H1 (cell line): ENCODE measurements around the gene CAT.

Source experiments
- GABPA ChIP-seq: IDR thresholded peaks from 2 replicates; pipeline ENCODE4 v1.6.1; 2011; ENCODE audit warnings: mild to moderate bottlenecking, low read length, moderate library complexity, borderline replicate concordance; ENCODE audit not compliant: insufficient read depth
- JUN ChIP-seq: IDR thresholded peaks from 2 replicates; pipeline ENCODE4 v1.6.1; 2011; ENCODE audit warnings: low read depth, mild to moderate bottlenecking, improper control_type of control experiment, low read length
- POLR2A ChIP-seq, 2 experiments: IDR thresholded peaks; 1 replicate in 1 of 2; 2 replicates in 1 of 2; pipeline ENCODE4 v1.6.1; 2011; ENCODE audit warnings: low read depth in 2 of 2, low read length in 2 of 2, mild to moderate bottlenecking in 2 of 2; ENCODE audit errors: control extremely low read depth in 1 of 2
- RFX5 ChIP-seq: IDR thresholded peaks from 2 replicates; pipeline ENCODE4 v1.6.1; 2011; ENCODE audit warnings: low read depth, low read length, improper control_type of control experiment, borderline replicate concordance
- TF ChIP-seq, protein P1 (sequence below): IDR thresholded peaks from 2 replicates; pipeline ENCODE4 v1.6.1; 2012; ENCODE audit warnings: inconsistent platforms
- TF ChIP-seq, protein P2 (sequence below), 3 experiments: IDR thresholded peaks; 1 replicate in 2 of 3; 2 replicates in 1 of 3; pipeline versions ENCODE4 v1.5.1 to v1.6.1; 2011; ENCODE audit warnings: low read length in 3 of 3, mild to moderate bottlenecking in 3 of 3, inconsistent platforms in 2 of 3, low read depth in 1 of 3, moderate library complexity in 1 of 3; ENCODE audit not compliant: insufficient read depth in 1 of 3; ENCODE audit errors: control extremely low read depth in 1 of 3

DNA sequence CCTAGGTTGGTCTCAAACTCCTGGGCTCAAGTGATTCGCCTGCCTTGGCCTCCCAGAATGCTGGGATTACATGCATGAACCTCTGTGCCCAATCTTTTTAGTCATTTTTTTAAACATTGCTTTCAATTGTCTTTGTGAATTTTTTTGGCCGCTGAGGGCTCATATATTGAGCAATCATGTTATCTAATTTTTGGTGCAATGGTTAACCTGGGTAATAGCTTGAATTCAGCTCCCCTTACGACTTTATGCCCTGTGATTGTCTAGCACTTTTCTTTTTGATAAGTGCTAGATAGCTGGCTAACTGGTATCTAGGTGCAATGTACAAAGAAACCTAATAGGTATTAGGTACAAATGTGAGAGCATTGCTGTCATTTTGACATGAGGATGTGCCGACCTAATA, 35.3 kb upstream of the CAT start:
- TF ChIP-seq, protein P1, sequence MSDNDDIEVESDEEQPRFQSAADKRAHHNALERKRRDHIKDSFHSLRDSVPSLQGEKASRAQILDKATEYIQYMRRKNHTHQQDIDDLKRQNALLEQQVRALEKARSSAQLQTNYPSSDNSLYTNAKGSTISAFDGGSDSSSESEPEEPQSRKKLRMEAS = no peak
- no peak for TF ChIP-seq RFX5
- no peak for TF ChIP-seq POLR2A (IDR thresholded peaks at IDR 0.05; ENCODE audit: control extremely low read depth in 1 of 2, low read depth in 2 of 2, low read length in 2 of 2)
- no peak for TF ChIP-seq JUN
- TF ChIP-seq GABPA = no peak
- TF ChIP-seq, protein P2, sequence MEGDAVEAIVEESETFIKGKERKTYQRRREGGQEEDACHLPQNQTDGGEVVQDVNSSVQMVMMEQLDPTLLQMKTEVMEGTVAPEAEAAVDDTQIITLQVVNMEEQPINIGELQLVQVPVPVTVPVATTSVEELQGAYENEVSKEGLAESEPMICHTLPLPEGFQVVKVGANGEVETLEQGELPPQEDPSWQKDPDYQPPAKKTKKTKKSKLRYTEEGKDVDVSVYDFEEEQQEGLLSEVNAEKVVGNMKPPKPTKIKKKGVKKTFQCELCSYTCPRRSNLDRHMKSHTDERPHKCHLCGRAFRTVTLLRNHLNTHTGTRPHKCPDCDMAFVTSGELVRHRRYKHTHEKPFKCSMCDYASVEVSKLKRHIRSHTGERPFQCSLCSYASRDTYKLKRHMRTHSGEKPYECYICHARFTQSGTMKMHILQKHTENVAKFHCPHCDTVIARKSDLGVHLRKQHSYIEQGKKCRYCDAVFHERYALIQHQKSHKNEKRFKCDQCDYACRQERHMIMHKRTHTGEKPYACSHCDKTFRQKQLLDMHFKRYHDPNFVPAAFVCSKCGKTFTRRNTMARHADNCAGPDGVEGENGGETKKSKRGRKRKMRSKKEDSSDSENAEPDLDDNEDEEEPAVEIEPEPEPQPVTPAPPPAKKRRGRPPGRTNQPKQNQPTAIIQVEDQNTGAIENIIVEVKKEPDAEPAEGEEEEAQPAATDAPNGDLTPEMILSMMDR (IDR thresholded peaks at IDR 0.05; ENCODE audit: control extremely low read depth in 1 of 3, insufficient read depth in 1 of 3, low read depth in 1 of 3, low read length in 3 of 3) = no peak
